Endothelial cell of umbilical vein (primary cell): Measurements from ENCODE around the gene CTH. TPM values are rescaled to one million over a fixed set of nuclear protein-coding genes. Genes with fewer than 3 reads are reported as not detected.
"Not testable (repeated sequence)": the region's sequence is repeated elsewhere in the genome, so short reads cannot be mapped to it uniquely, and the experiment has no call there.

Experiments used
- BruUV-seq: library from RNA; stranded (reverse); fragments of 400-500 nt; replicated peaks from 2 replicates; lab custom pipeline; 2021; lab: Mats Ljungman, UMichigan
- CTCF ChIA-PET: fragments of 300-600, 350-600 bp; sonication (Branson Sonifier 250); formaldehyde crosslinking; loops from one replicate; lab custom pipeline; 2021; ENCODE audit warnings: antibody characterized with exemption, inconsistent platforms; lab: Charles Lee
- POLR2A ChIA-PET: fragments of 300-600, 350-600 bp; sonication (Branson Sonifier 250); formaldehyde crosslinking; loops from one replicate; lab custom pipeline; 2021; ENCODE audit warnings: antibody characterized with exemption, inconsistent platforms; lab: Charles Lee
- DNase-seq: peaks from one replicate; pipeline ENCODE4 v3.0.0-alpha.2; 2011; ENCODE audit warnings: low read depth, low spot score
- FAIRE-seq: peaks from 2 replicates; lab custom pipeline; 2011; peaks lifted over from hg19 to GRCh38; lab: Jason Lieb, UNC
- H2AFZ ChIP-seq: 2 replicates; pipeline ENCODE4 v1.6.0; 2012; ENCODE audit warnings: low read depth, low read length, control low read depth, inconsistent platforms
- H3K27ac ChIP-seq: 2 replicates; pipeline ENCODE4 v1.5.1; 2011; ENCODE audit warnings: low read depth, mild to moderate bottlenecking, control low read depth, low read length, moderate library complexity; ENCODE audit not compliant: insufficient read depth
- H3K27me3 ChIP-seq, 2 experiments: 2 replicates each; pipeline versions ENCODE4 v1.6.0 to v1.6.1; 2011; ENCODE audit warnings: low read length in 2 of 2, mixed read lengths in 1 of 2; ENCODE audit not compliant: control insufficient read depth in 2 of 2, insufficient read depth in 2 of 2
- H3K36me3 ChIP-seq, 2 experiments: 2 replicates in 1 of 2; 3 replicates in 1 of 2; pipeline ENCODE4 v1.5.1; 2011; ENCODE audit warnings: low read length in 2 of 2, mild to moderate bottlenecking in 1 of 2, moderate library complexity in 1 of 2; ENCODE audit not compliant: control insufficient read depth in 2 of 2, insufficient read depth in 2 of 2; ENCODE audit errors: extremely low read depth in 1 of 2
- H3K4me1 ChIP-seq: 3 replicates; pipeline ENCODE4 v1.5.1; 2011; ENCODE audit warnings: mild to moderate bottlenecking, low read length; ENCODE audit not compliant: control insufficient read depth, insufficient read depth; ENCODE audit errors: extremely low read depth
- H3K4me2 ChIP-seq: 2 replicates; pipeline ENCODE4 v1.6.1; 2011; ENCODE audit warnings: low read length, control low read depth, mixed read lengths; ENCODE audit not compliant: insufficient read depth
- H3K4me3 ChIP-seq, 3 experiments: fragments of 200-600 bp in 1 of 3; sonication (generic), shearing (Covaris generic) in 1 of 3; replicated peaks in 1 of 3; 2 replicates each; pipeline ENCODE4 v1.5.1; 2011 to 2016; ENCODE audit warnings: control low read depth in 3 of 3, low read length in 3 of 3, mild to moderate bottlenecking in 2 of 3, inconsistent platforms in 1 of 3, low read depth in 1 of 3, moderate library complexity in 1 of 3; ENCODE audit not compliant: insufficient read depth in 1 of 3
- H3K79me2 ChIP-seq: 2 replicates; pipeline ENCODE4 v1.6.0; 2012; ENCODE audit warnings: low read length, inconsistent platforms; ENCODE audit not compliant: control insufficient read depth, insufficient read depth
- H3K9ac ChIP-seq: replicated peaks from 2 replicates; pipeline ENCODE3; 2011; ENCODE audit warnings: low read length, control low read depth; ENCODE audit not compliant: insufficient read depth; ENCODE audit errors: extremely low read depth
- H3K9me1 ChIP-seq: replicated peaks from 3 replicates; pipeline ENCODE4 v1.6.0; 2011; ENCODE audit warnings: mild to moderate bottlenecking, low read length; ENCODE audit not compliant: control insufficient read depth, insufficient read depth; ENCODE audit errors: extremely low read depth
- H3K9me3 ChIP-seq: replicated peaks from 2 replicates; pipeline ENCODE4 v1.5.1; 2012; ENCODE audit warnings: low read length, inconsistent platforms; ENCODE audit not compliant: control insufficient read depth, insufficient read depth
- H4K20me1 ChIP-seq: replicated peaks from 2 replicates; pipeline ENCODE3; 2011; ENCODE audit warnings: mild to moderate bottlenecking, low read length; ENCODE audit not compliant: control insufficient read depth, insufficient read depth; ENCODE audit errors: extremely low read depth
- dilution Hi-C: fragments of 300-500 bp; cut with MboI; formaldehyde crosslinking; loops from one replicate; pipeline ENCODE4 v1.15.0; 2019; ENCODE audit warnings: low sequenced_read_pairs; ENCODE audit not compliant: extremely low pct_ligation_motif_present
- intact Hi-C: fragments of 100-400 bp; cut with micrococcal nuclease; formaldehyde crosslinking; loops from one replicate; pipeline ENCODE4 v1.10.0; 2022
- polyA plus RNA-seq, 4 experiments: library from polyadenylated mRNA; depleted of rRNA in 3 of 4; stranded (reverse) in 3 of 4; unstranded in 1 of 4; fragments of >200 nt; gene quantifications; 2 replicates each; pipeline versions ENCODE4 v1.2.1 to v1.2.3, GENCODE V29; 2011 to 2012; ENCODE audit warnings: missing spikeins in 1 of 4
- total RNA-seq: library from RNA; stranded (reverse); gene quantifications from 2 replicates; pipeline ENCODE4 v1.2.3, GENCODE V29; 2021

The CTH gene
- total and polyA plus RNA-seq, 2 donors (not counting 3 experiments of a cell fraction or from before 2014, with no cell fraction given), result 1.7 to 2.6 TPM

- FAIRE-seq, result not testable (repeated sequence)
Measured at GRCh38 chr1:70366425-70366952, 44.6 kb upstream of the CTH start.

GRCh38 chr1:70366997-70367396, 44.1 kb upstream of the CTH start:
- FAIRE-seq, H3K4me1 ChIP-seq, H3K9ac ChIP-seq, H4K20me1 ChIP-seq, H3K36me3 ChIP-seq, H2AFZ ChIP-seq, H3K27me3 ChIP-seq, H3K27ac ChIP-seq, H3K4me3 ChIP-seq, intact Hi-C loops, CTCF ChIA-PET, H3K9me1 ChIP-seq, H3K79me2 ChIP-seq, dilution Hi-C loops, DNase-seq, POLR2A ChIA-PET, BruUV-seq, H3K4me2 ChIP-seq, H3K9me3 ChIP-seq: not testable (repeated sequence)

More at GRCh38 chr1:70366425-70366952, 44.6 kb upstream of the CTH start:
- dilution Hi-C loops, H3K36me3 ChIP-seq, intact Hi-C loops, H3K4me1 ChIP-seq, H3K9ac ChIP-seq, H3K4me3 ChIP-seq, H3K4me2 ChIP-seq, H3K9me1 ChIP-seq, H3K27ac ChIP-seq, H3K9me3 ChIP-seq, H2AFZ ChIP-seq, POLR2A ChIA-PET, BruUV-seq, DNase-seq, H3K27me3 ChIP-seq, H3K79me2 ChIP-seq, CTCF ChIA-PET, H4K20me1 ChIP-seq: not testable (repeated sequence)

GRCh38 chr1:70367397-70367796, 43.7 kb upstream of the CTH start:
- dilution Hi-C loops, H3K9ac ChIP-seq, H3K4me3 ChIP-seq, H3K27me3 ChIP-seq, FAIRE-seq, H4K20me1 ChIP-seq, H3K9me3 ChIP-seq, H3K4me2 ChIP-seq, intact Hi-C loops, DNase-seq, H3K36me3 ChIP-seq, H3K27ac ChIP-seq, BruUV-seq, CTCF ChIA-PET, POLR2A ChIA-PET, H3K4me1 ChIP-seq, H3K9me1 ChIP-seq, H3K79me2 ChIP-seq, H2AFZ ChIP-seq: not testable (repeated sequence)

GRCh38 chr1:70371586-70371985, 39.5 kb upstream of the CTH start:
- H3K27me3 ChIP-seq, H4K20me1 ChIP-seq, H3K79me2 ChIP-seq, H3K36me3 ChIP-seq, H3K9me3 ChIP-seq, H3K4me1 ChIP-seq, H2AFZ ChIP-seq, H3K27ac ChIP-seq, intact Hi-C loops, H3K4me3 ChIP-seq, CTCF ChIA-PET, H3K9me1 ChIP-seq, dilution Hi-C loops, FAIRE-seq, BruUV-seq, H3K9ac ChIP-seq, DNase-seq, POLR2A ChIA-PET, H3K4me2 ChIP-seq: not testable (repeated sequence)
